WTC11 (cell line): ENCODE results near the gene SLC6A1. TPM values are rescaled to one million over a fixed set of nuclear protein-coding genes. Genes with fewer than 3 reads are reported as not detected.

ENCODE experiments used
- ATAC-seq: fragments of 200-7000 bp; cut with Tn5 transposase; 2 replicates; pipeline ENCODE4 v1.10.0; 2021; ENCODE audit warnings: mild to moderate bottlenecking, moderate library complexity
- CTCF ChIA-PET: fragments of 300-600 bp; sonication (Branson Sonifier 250); formaldehyde crosslinking; loops from one replicate; lab custom pipeline; 2021; ENCODE audit warnings: antibody characterized with exemption; lab: Charles Lee
- POLR2A ChIA-PET: fragments of 350-600 bp; sonication (Branson Sonifier 250); formaldehyde crosslinking; loops from one replicate; lab custom pipeline; 2021; ENCODE audit warnings: antibody characterized with exemption; lab: Charles Lee
- DNase-seq: peaks from one replicate; pipeline ENCODE4 v3.0.0; 2021; ENCODE audit warnings: low spot score
- H3K27ac Mint-ChIP-seq: 2 replicates; pipeline ENCODE4 v1.8.0; 2021; ENCODE audit warnings: mixed read lengths
- H3K27me3 Mint-ChIP-seq: 2 replicates; pipeline ENCODE4 v1.8.0; 2021; ENCODE audit warnings: low read depth, mild to moderate bottlenecking, moderate library complexity, mixed read lengths
- H3K36me3 Mint-ChIP-seq: 2 replicates; pipeline ENCODE4 v1.8.0; 2021; ENCODE audit warnings: mixed read lengths
- H3K4me1 Mint-ChIP-seq: 2 replicates; pipeline ENCODE4 v1.8.0; 2022; ENCODE audit warnings: mixed read lengths
- H3K4me3 Mint-ChIP-seq: 2 replicates; pipeline ENCODE4 v1.8.0; 2021; ENCODE audit warnings: mild to moderate bottlenecking, moderate library complexity, mixed read lengths
- H3K9me3 Mint-ChIP-seq: 2 replicates; pipeline ENCODE4 v1.8.0; 2021; ENCODE audit warnings: mixed read lengths
- ARID4B ChIP-seq: sonication (generic); formaldehyde crosslinking; IDR thresholded peaks from 2 replicates; pipeline ENCODE4 v1.8.0; 2023; ENCODE audit warnings: missing genetic modification reagents, mild to moderate bottlenecking, borderline replicate concordance
- ATF1 ChIP-seq: sonication (generic); formaldehyde crosslinking; IDR thresholded peaks from 2 replicates; pipeline ENCODE4 v1.8.1; 2023; ENCODE audit warnings: mild to moderate bottlenecking, moderate library complexity, missing genetic modification reagents
- ATF2 ChIP-seq: sonication (generic); formaldehyde crosslinking; IDR thresholded peaks from 2 replicates; pipeline ENCODE4 v1.8.1; 2022; ENCODE audit warnings: low read depth, missing genetic modification reagents, borderline replicate concordance
- E2F1 ChIP-seq: sonication (generic); formaldehyde crosslinking; IDR thresholded peaks from 2 replicates; pipeline ENCODE4 v1.8.0; 2022; ENCODE audit warnings: mild to moderate bottlenecking, missing genetic modification reagents
- ELF4 ChIP-seq: sonication (generic); formaldehyde crosslinking; IDR thresholded peaks from 2 replicates; pipeline ENCODE4 v1.8.1; 2022; ENCODE audit warnings: low read depth, mild to moderate bottlenecking, moderate library complexity, missing genetic modification reagents
- EMX1 ChIP-seq: fragments of 250-450 bp; sonication (Bioruptor Pico); IDR thresholded peaks from 2 replicates; pipeline ENCODE4 v1.8.0; 2021; ENCODE audit warnings: mild to moderate bottlenecking
- FOXK1 ChIP-seq: sonication (generic); formaldehyde crosslinking; IDR thresholded peaks from 2 replicates; pipeline ENCODE4 v1.8.0; 2022; ENCODE audit warnings: mild to moderate bottlenecking, moderate library complexity, missing genetic modification reagents
- FOXP1 ChIP-seq: sonication (generic); formaldehyde crosslinking; IDR thresholded peaks from 2 replicates; pipeline ENCODE4 v1.8.0; 2022; ENCODE audit warnings: missing genetic modification reagents, mild to moderate bottlenecking, moderate library complexity, borderline replicate concordance
- HMGXB4 ChIP-seq: sonication (generic); formaldehyde crosslinking; IDR thresholded peaks from 2 replicates; pipeline ENCODE4 v1.8.1; 2023; ENCODE audit warnings: mild to moderate bottlenecking, moderate library complexity, missing genetic modification reagents
- NFYB ChIP-seq: sonication (generic); formaldehyde crosslinking; conservative IDR thresholded peaks from 2 replicates; pipeline ENCODE4 v1.8.0; 2022; ENCODE audit warnings: low read depth, missing genetic modification reagents
- NR1H2 ChIP-seq: sonication (generic); formaldehyde crosslinking; IDR thresholded peaks from 2 replicates; pipeline ENCODE4 v1.9.0; 2021; ENCODE audit warnings: mild to moderate bottlenecking, moderate library complexity, missing genetic modification reagents
- NR3C1 ChIP-seq: sonication (generic); formaldehyde crosslinking; conservative IDR thresholded peaks from 2 replicates; pipeline ENCODE4 v1.8.1; 2023; ENCODE audit warnings: low read depth, mild to moderate bottlenecking, missing genetic modification reagents
- RELA ChIP-seq: sonication (generic); formaldehyde crosslinking; IDR thresholded peaks from 2 replicates; pipeline ENCODE4 v1.8.1; 2022; ENCODE audit warnings: missing genetic modification reagents, mild to moderate bottlenecking, borderline replicate concordance
- RORB ChIP-seq: fragments of 250-450 bp; sonication (Bioruptor Pico); IDR thresholded peaks from 2 replicates; pipeline ENCODE4 v1.9.0; 2021; ENCODE audit warnings: mild to moderate bottlenecking
- SOX15 ChIP-seq: fragments of 250-450 bp; sonication (Bioruptor Pico); IDR thresholded peaks from 2 replicates; pipeline ENCODE4 v1.9.0; 2021; ENCODE audit warnings: mild to moderate bottlenecking
- TP53 ChIP-seq: sonication (generic); formaldehyde crosslinking; IDR thresholded peaks from 2 replicates; pipeline ENCODE4 v1.8.1; 2023; ENCODE audit warnings: mild to moderate bottlenecking, missing genetic modification reagents
- ZNF138 ChIP-seq: sonication (generic); formaldehyde crosslinking; conservative IDR thresholded peaks from 2 replicates; pipeline ENCODE4 v1.8.1; 2022; ENCODE audit warnings: mild to moderate bottlenecking, moderate library complexity, missing genetic modification reagents
- ZNF396 ChIP-seq: fragments of 250-450 bp; sonication (Bioruptor Pico); IDR thresholded peaks from 2 replicates; pipeline ENCODE4 v1.8.0; 2021; ENCODE audit warnings: mild to moderate bottlenecking, moderate library complexity, borderline replicate concordance
- ZNF423 ChIP-seq: fragments of 250-450 bp; sonication (Bioruptor Pico); IDR thresholded peaks from 2 replicates; pipeline ENCODE4 v2.1.2; 2022; ENCODE audit warnings: mild to moderate bottlenecking, moderate library complexity
- ZNF425 ChIP-seq: fragments of 250-450 bp; sonication (Bioruptor Pico); conservative IDR thresholded peaks from 2 replicates; pipeline ENCODE4 v1.9.0; 2021; ENCODE audit warnings: mild to moderate bottlenecking
- total RNA-seq: library from RNA; stranded (reverse); gene quantifications from 3 replicates; pipeline ENCODE4 v1.2.3, GENCODE V29; 2021
- TF ChIP-seq, protein P1 (sequence below): sonication (generic); formaldehyde crosslinking; IDR thresholded peaks from 2 replicates; pipeline ENCODE4 v1.8.1; 2022; ENCODE audit warnings: mild to moderate bottlenecking, moderate library complexity, missing genetic modification reagents

Gene SLC6A1
- total RNA-seq, 1 experiment from 2014 or later, result 0.72 TPM

DNA sequence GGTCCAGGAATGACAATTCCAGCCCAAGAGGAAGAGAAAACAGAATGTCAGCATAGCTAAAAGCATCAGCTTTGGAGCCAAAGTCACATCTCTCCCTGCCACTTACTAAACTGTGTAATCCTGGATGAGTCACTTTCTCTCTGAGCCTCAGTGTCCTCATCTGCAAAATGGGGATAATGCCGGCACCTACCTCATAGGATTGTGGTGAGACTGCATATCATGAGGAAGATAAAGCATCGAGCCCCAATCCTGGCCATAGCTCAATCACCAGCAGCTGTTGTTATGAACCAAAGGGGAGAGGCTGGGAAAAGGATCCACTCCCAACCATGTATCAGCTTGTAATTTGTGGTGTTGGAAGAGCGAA lies 9.1 kb downstream of the SLC6A1 start:
- CTCF ChIA-PET, result interaction anchor here (0.8 to 2.7 kb wide), 5 partner anchors 8 to 59 kb away, joined by 3 to 17 read pairs (median 3); no protein-coding TSS in a partner anchor
- no peak overlapping the region for H3K4me3 Mint-ChIP-seq

GRCh38 chr3:11002371-11002807 lies 9.8 kb downstream of the SLC6A1 start:
- Mint-ChIP-seq H3K36me3 (no peaks in the 10 kb centered on the region), H3K4me1 (peaks cover 9% of the 10 kb centered on the region), H3K9me3 (no peaks in the 10 kb centered on the region), H3K27ac (no peak overlapping the region), H3K27me3 (peaks cover 11% of the 10 kb centered on the region), H3K4me3 (no peak overlapping the region)
- ChIA-PET POLR2A (no interaction called here), CTCF (interaction anchor here (0.9 to 2.7 kb wide), 4 partner anchors 19 to 58 kb away, joined by 3 to 17 read pairs (median 4); no protein-coding TSS in a partner anchor)
- ATAC-seq, result no peak
- DNase-seq, result no peak
- TF ChIP-seq ARID4B (CRISPR knock-in tag) (no peak), TP53 (CRISPR knock-in tag) (no peak), ZNF425 (no peak), NFYB (no peak), SOX15 (CRISPR knock-in tag) (no peak), E2F1 (CRISPR knock-in tag) (no peak), NR1H2 (CRISPR knock-in tag) (no peak), HMGXB4 (CRISPR knock-in tag) (no peak), EMX1 (CRISPR knock-in tag) (no peak)

More for the DNA sequence above, 9.1 kb downstream of the SLC6A1 start:
- no peak for TF ChIP-seq TP53 (CRISPR knock-in tag)
- TF ChIP-seq ELF4, result no peak
- no peak for TF ChIP-seq FOXK1
- TF ChIP-seq ATF1 (CRISPR knock-in tag), result no peak
- no peak for TF ChIP-seq ATF2 (CRISPR knock-in tag)
- no peak for TF ChIP-seq NR3C1 (CRISPR knock-in tag)
- TF ChIP-seq ZNF138 (CRISPR knock-in tag), result no peak
- TF ChIP-seq RORB, result no peak
- TF ChIP-seq ZNF423 (CRISPR knock-in tag), result no peak
- TF ChIP-seq, protein P1, sequence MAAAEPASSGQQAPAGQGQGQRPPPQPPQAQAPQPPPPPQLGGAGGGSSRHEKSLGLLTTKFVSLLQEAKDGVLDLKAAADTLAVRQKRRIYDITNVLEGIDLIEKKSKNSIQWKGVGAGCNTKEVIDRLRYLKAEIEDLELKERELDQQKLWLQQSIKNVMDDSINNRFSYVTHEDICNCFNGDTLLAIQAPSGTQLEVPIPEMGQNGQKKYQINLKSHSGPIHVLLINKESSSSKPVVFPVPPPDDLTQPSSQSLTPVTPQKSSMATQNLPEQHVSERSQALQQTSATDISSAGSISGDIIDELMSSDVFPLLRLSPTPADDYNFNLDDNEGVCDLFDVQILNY (CRISPR knock-in tag), result no peak
- no peak for TF ChIP-seq FOXP1 (CRISPR knock-in tag)
- TF ChIP-seq ZNF396 (CRISPR knock-in tag), result no peak
- TF ChIP-seq RELA, result no peak
- TF ChIP-seq E2F1 (CRISPR knock-in tag), result no peak
- H3K27me3 Mint-ChIP-seq, result peaks cover 18% of the 10 kb centered on the region
- peaks cover 5% of the 10 kb centered on the region for H3K4me1 Mint-ChIP-seq
- H3K27ac Mint-ChIP-seq, result no peak overlapping the region
- H3K36me3 Mint-ChIP-seq, result no peaks in the 10 kb centered on the region
- ATAC-seq (no peak), DNase-seq (no peak)
- POLR2A ChIA-PET, result no interaction called here
- no peaks in the 10 kb centered on the region for H3K9me3 Mint-ChIP-seq
